Superior temporal gyrus (tissue), 1 donor: ENCODE measurements around the gene CLDN11.

Experiments used
- DNase-seq: peaks from one replicate; pipeline ENCODE4 v3.0.0-alpha.2; 2016; ENCODE audit errors: extremely low spot score

The CLDN11 gene

DNA sequence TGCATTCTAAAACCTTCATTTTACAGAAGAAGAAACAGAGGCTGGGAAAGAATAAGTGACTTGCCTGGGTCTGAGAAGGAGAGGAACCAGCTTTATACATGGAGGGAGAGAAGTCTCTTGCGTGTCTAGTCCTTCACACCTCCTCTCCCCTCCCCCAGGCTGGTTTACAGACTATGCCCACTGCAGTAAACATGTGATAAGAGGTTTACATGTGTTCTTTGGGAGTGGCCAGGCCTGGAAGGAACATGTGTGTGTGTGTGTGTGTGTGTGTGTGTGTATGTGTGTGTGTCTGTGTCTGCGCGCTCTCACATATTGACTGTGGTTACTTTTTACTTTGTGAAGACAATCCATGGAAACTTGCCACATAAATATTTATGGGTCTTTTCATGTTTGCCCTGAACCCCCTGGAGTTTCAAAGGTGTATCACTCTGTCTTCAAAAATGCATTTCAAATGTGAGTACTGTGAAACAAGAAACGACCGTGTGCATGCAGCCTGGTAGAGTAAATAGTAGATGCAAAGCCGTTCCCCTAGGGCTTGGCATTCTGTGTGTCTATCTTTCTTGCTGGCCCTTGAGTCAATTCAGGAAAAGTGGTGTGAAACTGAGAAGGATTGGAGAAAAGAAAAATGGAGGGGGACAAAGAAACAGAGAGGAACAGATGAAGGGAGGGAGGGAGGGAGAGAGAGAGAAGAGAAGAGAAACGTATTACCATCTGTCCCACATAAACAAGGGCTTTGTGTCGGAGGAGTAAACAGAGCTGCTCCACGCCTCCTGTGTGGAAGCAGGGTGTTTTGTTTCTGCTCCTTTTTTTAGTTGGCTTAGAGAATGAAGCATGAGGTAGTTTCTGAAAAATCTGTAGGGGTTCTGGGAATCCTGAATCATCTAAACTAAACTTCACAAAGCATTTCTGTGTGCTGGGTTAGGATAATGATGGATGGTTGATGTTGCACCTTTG, 51.7 kb downstream of the CLDN11 start:
- DNase-seq = peak; percentile 91

DNA sequence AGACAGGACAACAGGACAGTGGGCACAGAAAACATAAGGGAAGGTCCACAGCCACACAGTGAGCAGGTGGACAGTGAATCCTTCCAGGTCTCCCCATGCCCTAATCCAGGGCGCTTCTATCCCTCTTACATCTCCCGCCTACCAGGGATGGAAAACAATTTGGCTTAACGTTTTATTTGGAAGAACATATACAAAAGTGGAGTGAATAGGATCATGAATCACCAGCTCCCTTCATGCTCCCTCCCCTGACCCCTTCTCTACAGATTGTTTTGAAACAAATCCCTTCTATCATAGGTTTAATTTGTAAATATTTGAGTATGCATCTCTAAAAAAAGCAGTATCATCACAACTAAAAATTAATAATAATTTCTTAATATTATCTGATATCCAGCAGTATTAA, 52.5 kb downstream of the CLDN11 start:
- peak; percentile 60 for DNase-seq

DNA sequence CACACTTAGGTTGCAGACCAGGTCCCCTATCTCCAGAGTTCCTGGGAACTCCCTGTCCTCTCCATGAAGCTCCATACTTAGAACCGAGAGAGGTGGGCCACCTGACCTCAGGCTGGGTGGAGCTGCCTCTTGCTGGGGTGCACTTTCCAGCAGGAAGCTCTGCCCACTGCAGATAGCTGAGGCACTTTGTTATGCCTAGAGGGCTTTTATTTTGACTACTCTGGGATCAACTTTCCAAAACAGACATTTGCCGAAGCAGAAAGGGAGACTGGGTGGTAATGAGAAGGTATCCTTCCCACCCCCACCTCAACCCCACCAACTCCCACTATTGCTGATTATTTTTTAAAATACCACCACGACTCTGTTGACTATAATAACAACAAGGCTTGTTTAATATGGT, 54.7 kb downstream of the CLDN11 start:
- DNase-seq = no peak

DNA sequence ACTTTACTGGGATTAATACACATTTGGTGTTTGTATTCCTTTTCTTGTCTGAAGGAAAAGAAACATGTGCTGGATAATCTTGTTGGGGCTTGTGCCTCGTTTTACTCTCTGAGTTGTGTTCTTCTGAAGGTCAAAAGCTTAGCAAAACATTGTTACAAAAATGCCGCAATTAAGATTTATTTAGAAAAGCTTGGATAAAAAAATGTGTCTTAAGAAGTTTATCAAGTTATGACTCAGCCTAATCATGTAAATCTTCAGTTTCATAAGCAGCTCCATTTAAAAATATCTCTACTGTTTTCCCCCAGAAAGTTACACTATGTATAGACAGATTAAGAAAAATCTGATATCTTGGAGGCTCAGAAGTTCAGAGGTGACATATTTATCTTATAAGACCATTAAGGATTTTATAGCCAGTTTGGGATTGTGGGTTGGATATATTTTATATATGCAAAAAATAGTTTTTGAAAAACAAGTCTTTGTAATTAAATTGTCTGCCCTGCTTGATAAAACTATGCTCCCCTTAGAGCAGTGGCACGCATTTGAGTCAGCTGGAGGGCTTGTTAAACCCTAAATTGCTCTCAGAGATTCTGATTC, 56.5 kb downstream of the CLDN11 start:
- peak; percentile 58 for DNase-seq

DNA sequence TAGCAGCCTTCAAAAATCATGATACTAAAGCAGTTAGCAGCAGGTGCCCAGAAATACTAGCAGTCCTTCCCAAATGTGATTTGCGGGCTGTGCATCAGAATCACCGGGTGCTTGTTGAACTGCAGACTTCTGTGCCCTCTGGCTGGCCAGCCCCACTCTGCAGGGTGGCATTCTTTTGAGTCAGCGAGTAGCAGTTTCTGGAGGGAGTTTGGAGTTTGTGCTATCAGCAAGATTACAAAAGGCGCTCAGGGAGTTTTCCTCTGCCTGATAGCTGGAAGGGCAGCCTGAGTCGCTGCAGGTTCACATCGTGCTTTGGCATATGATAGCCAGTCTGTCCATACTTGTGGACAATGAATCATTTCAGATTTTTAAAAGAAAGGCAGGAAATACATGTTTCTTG, 57.6 kb downstream of the CLDN11 start:
- peak; percentile 70 for DNase-seq

DNA sequence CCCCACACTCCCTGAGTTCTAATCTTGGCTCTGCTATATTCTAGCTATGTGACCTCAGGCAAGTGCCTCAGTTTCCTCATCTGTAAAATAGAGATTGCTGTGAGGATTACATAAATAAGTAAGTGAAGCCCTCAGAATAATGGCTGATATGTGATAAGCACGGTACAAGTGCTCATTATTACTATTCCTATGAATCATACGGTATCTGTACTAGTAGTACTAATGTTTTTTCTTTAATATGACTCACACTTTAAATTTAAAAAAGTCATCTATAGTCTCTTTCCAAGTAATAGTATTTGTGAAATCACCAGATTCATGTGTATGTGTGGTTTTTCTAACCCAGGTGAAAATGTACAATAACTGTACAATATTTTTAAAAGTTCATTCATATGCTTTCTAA, 58.7 kb downstream of the CLDN11 start:
- DNase-seq = no peak

DNA sequence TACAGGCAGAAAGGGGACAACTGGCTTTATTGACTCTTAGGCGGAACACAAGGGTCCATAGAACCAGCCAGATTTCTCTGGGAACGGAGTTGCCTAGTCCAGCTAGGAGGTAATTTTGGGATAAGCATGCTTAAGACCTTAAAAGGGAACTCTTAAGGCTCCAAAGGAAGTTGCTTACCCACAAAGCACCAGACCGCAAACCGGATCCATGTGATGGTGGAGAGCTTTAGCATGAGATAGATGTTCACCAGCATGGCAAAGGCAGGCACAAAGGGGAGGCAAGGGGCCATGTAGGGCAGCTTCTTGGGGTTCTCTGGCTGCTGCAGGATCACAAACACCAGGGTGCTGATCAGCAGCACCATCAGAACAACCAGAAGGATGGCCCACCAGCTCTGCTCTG, 61.4 kb downstream of the CLDN11 start:
- DNase-seq = no peak

DNA sequence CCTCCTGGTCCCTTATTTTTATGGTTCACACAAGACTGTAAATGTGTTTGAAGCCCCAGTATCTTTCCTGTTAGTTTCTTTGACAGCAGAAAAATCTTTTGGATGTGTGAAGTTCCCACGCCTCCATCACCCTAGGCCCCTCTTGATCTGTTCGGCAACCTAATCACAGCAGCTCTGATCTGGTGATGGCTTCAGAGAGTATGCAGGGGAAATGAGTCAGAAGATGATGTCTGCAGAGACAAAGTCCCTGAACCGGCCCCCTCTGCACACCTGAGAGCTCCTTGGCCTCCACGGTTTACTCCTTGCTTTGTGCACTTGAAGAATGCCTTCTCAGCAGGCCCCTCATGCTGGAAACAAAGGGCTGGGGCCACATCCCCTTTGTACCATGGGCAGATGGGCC, 63.5 kb downstream of the CLDN11 start:
- DNase-seq = no peak

DNA sequence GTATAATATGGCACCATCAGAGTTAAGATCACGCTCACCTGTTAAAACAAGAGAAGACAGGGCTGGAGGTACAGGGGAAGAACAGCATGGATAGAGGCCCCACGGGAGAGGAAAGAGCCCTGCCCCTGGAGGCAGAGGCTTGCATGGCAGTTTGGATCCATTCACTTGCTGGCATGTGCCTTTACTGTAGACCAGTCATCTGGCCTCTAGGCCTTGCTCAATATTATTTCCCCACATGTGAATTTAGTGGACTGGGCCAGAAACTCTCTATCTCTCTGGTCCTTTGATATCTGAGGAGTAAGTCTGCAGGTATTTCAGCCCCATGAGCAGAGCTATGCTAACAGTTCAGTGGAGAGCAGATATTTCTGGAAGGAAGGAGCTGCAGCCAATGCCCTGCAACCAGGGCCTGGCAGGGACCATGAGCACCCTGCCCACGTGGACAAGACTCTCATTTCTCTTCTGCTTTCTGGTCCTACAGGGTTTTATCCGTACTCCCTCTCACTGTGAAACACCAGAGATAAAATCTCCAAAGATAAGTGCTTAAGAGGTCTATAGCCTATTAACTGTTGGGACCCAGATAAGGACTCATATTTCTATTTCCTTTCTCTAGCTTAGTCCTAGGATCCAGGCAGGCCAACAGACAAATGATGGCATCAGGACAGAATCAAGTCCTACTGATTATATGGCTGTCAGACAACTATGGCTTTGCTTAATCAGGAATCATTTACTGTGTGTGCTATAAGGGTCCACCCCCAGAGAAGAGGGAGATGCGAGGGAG, 65.0 kb downstream of the CLDN11 start:
- DNase-seq = no peak
